ENCODE data around the gene MLN.

DNA sequence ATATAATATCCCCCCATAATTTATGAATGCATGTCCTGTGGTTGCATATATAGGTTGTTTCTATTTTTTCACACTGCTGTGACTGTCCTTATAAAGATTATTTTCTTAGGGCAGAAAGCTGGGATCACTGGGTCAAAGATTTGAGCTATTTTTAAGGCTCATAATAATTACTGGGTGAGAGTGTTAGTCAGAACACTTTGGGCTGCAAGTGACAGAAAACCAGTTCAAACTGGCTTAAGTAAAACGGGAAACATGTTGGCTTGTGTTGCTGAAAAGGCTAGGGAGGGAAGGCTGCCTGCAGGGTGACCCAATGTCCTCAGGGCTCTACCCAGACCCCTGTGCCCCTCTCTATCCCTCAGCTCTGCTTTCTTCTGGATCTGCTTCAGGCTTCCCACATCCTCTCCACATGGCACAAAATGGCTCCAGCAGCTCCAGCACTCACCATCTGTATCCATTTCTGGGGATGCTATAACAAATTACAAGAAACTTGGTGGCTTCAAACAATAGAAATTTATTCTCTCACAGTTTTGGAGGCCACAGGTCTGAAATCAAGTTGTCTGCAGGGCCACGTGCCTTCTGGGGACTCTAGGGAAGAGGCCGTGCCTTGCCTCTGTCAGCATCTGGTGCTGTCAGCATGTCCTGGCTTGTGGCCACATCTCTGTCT lies 33.1 kb upstream of the MLN start:
- TF ChIP-seq, protein P1, sequence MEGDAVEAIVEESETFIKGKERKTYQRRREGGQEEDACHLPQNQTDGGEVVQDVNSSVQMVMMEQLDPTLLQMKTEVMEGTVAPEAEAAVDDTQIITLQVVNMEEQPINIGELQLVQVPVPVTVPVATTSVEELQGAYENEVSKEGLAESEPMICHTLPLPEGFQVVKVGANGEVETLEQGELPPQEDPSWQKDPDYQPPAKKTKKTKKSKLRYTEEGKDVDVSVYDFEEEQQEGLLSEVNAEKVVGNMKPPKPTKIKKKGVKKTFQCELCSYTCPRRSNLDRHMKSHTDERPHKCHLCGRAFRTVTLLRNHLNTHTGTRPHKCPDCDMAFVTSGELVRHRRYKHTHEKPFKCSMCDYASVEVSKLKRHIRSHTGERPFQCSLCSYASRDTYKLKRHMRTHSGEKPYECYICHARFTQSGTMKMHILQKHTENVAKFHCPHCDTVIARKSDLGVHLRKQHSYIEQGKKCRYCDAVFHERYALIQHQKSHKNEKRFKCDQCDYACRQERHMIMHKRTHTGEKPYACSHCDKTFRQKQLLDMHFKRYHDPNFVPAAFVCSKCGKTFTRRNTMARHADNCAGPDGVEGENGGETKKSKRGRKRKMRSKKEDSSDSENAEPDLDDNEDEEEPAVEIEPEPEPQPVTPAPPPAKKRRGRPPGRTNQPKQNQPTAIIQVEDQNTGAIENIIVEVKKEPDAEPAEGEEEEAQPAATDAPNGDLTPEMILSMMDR (IDR thresholded peaks at IDR 0.05; ENCODE audit: low read length) = no peak
- TF ChIP-seq EZH2 (IDR thresholded peaks at IDR 0.05; ENCODE audit: borderline replicate concordance, low read length) = no peak
